Measurements from ENCODE around the gene NDUFAF5.

Gene NDUFAF5

DNA sequence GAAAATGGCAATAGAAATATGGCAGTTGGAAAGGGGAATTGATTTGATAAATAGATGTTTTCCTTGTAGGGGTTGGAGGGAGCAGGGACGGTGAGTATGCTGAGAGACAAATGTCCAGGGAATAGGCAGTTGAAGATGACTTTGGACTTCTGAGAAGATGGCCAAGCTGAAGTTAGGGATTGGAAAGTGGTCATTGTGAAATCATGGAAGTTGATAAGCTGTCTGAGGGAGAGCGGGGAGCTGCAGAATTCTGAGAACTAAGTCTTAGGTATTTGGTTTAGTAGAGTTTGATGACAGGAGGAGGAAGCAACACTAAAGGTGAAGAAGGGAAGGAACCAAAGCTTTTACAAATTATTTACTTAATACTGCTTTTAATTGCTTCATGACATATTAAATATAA, 15.1 kb downstream of the NDUFAF5 start:
- Histone ChIP-seq H3K27me3 (ENCODE audit: control insufficient read depth, insufficient read depth, low read length) (no peaks in the 10 kb centered on the region), H3K4me3 (ENCODE audit: low read depth, low read length) (no peak overlapping the region), H3K36me3 (ENCODE audit: control insufficient read depth, insufficient read depth, low read length) (peaks cover 99% of the 10 kb centered on the region), H3K9me3 (ENCODE audit: control insufficient read depth, insufficient read depth, low read length) (no peaks in the 10 kb centered on the region), H3K4me1 (ENCODE audit: control insufficient read depth, insufficient read depth, low read length) (no peaks in the 10 kb centered on the region), H3K27ac (ENCODE audit: low read depth, low read length) (no peak overlapping the region), H3K9ac (ENCODE audit: low read depth, low read length) (no peak overlapping the region)

GRCh38 chr20:13800728-13801134, 15.9 kb downstream of the NDUFAF5 start:
- no peaks in the 10 kb centered on the region for H3K4me1 ChIP-seq (ENCODE audit: control insufficient read depth, insufficient read depth, low read length)
- H3K27ac ChIP-seq (ENCODE audit: low read depth, low read length), result no peak overlapping the region
- H3K9ac ChIP-seq (ENCODE audit: low read depth, low read length), result no peak overlapping the region
- peaks cover 99% of the 10 kb centered on the region for H3K36me3 ChIP-seq (ENCODE audit: control insufficient read depth, insufficient read depth, low read length)
- H3K27me3 ChIP-seq (ENCODE audit: control insufficient read depth, insufficient read depth, low read length), result no peaks in the 10 kb centered on the region
- H3K4me3 ChIP-seq (ENCODE audit: low read depth, low read length), result no peak overlapping the region
- no peaks in the 10 kb centered on the region for H3K9me3 ChIP-seq (ENCODE audit: control insufficient read depth, insufficient read depth, low read length)

DNA sequence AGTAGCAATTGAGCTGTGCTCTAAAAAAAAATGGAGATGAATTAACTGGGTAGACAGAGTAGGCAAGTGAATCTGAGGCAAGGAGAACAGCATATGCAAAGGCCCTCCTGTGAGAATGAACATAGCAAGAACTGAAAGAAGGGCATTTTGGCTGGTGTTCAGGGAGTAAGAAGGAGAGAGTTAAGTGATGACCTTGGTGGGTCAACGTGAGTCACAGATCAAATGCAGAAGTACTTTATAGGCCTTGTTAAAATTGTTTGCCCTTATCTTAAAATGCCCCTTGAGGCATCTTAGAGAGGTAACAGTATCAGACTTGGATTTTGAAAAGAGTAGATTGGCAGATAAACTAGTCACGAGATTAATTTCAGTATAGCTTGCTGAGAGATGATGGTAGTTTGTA, 24.5 kb downstream of the NDUFAF5 start:
- Histone ChIP-seq H3K27me3 (ENCODE audit: control insufficient read depth, insufficient read depth, low read length) (no peaks in the 10 kb centered on the region), H3K9ac (ENCODE audit: low read depth, low read length) (no peak overlapping the region), H3K27ac (ENCODE audit: low read depth, low read length) (no peak overlapping the region), H3K9me3 (ENCODE audit: control insufficient read depth, insufficient read depth, low read length) (no peaks in the 10 kb centered on the region), H3K4me3 (ENCODE audit: low read depth, low read length) (no peak overlapping the region), H3K4me1 (ENCODE audit: control insufficient read depth, insufficient read depth, low read length) (no peaks in the 10 kb centered on the region), H3K36me3 (ENCODE audit: control insufficient read depth, insufficient read depth, low read length) (peaks cover 98% of the 10 kb centered on the region)

DNA sequence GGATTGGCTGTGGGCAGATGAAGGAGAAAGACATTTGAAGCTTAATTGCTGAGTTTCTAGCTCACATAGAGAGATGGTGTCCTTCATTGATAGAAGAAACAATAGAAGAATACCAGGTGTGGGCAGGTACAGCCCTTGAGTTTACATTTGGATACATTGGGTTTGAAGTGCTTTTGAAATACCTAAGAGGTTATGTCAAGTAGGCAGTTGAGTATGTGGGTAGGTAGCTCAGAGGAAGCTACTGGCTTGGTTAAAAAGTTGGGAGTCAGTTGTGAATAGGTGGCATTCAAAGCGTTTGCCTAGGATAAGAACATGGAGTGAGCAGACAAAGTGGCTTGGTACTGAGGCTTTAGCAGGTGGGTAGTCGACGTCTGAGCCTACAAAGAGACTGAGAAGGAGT, 25.0 kb downstream of the NDUFAF5 start:
- Histone ChIP-seq H3K4me3 (ENCODE audit: low read depth, low read length) (no peak overlapping the region), H3K27me3 (ENCODE audit: control insufficient read depth, insufficient read depth, low read length) (no peaks in the 10 kb centered on the region), H3K36me3 (ENCODE audit: control insufficient read depth, insufficient read depth, low read length) (peaks cover 98% of the 10 kb centered on the region), H3K27ac (ENCODE audit: low read depth, low read length) (no peak overlapping the region), H3K9me3 (ENCODE audit: control insufficient read depth, insufficient read depth, low read length) (no peaks in the 10 kb centered on the region), H3K4me1 (ENCODE audit: control insufficient read depth, insufficient read depth, low read length) (no peaks in the 10 kb centered on the region), H3K9ac (ENCODE audit: low read depth, low read length) (no peak overlapping the region)

- no peak overlapping the region for H3K27ac ChIP-seq (ENCODE audit: low read depth, low read length)
- H3K9ac ChIP-seq (ENCODE audit: low read depth, low read length), result no peak overlapping the region
- H3K4me1 ChIP-seq (ENCODE audit: control insufficient read depth, insufficient read depth, low read length), result no peaks in the 10 kb centered on the region
- no peak overlapping the region for H3K4me3 ChIP-seq (ENCODE audit: low read depth, low read length)
- H3K27me3 ChIP-seq (ENCODE audit: control insufficient read depth, insufficient read depth, low read length), result no peaks in the 10 kb centered on the region
- H3K9me3 ChIP-seq (ENCODE audit: control insufficient read depth, insufficient read depth, low read length), result no peaks in the 10 kb centered on the region
- H3K36me3 ChIP-seq (ENCODE audit: control insufficient read depth, insufficient read depth, low read length), result peaks cover 98% of the 10 kb centered on the region
Observed at GRCh38 chr20:13810446-13810845, 25.6 kb downstream of the NDUFAF5 start.

DNA sequence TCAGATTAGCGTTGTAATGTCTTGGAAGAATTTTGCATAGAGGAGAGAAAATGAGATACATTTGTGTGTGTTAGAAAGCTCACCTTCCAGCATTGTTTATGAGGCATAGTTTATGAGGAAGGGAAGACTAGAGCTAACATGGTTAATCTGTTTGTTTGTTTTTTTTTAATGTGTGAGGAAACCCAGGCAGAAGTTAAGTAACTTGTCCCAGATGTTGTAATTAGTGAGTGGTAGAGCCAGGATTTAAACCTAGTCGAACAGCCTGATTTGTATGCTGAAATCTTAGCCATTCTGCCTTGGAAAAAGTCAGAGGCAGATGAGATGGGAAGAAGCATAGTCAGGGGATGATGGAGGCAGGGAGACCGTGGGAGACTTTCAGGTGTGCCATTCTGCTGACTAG, 29.1 kb downstream of the NDUFAF5 start:
- Histone ChIP-seq H3K27ac (ENCODE audit: low read depth, low read length) (no peak overlapping the region), H3K9ac (ENCODE audit: low read depth, low read length) (no peak overlapping the region), H3K27me3 (ENCODE audit: control insufficient read depth, insufficient read depth, low read length) (no peaks in the 10 kb centered on the region), H3K4me1 (ENCODE audit: control insufficient read depth, insufficient read depth, low read length) (no peaks in the 10 kb centered on the region), H3K4me3 (ENCODE audit: low read depth, low read length) (no peak overlapping the region), H3K36me3 (ENCODE audit: control insufficient read depth, insufficient read depth, low read length) (peaks cover 97% of the 10 kb centered on the region), H3K9me3 (ENCODE audit: control insufficient read depth, insufficient read depth, low read length) (no peaks in the 10 kb centered on the region)

GRCh38 chr20:13814672-13815071, 29.8 kb downstream of the NDUFAF5 start:
- peaks cover 89% of the 10 kb centered on the region for H3K36me3 ChIP-seq (ENCODE audit: control insufficient read depth, insufficient read depth, low read length)
- H3K27ac ChIP-seq (ENCODE audit: low read depth, low read length), result no peak overlapping the region
- no peaks in the 10 kb centered on the region for H3K9me3 ChIP-seq (ENCODE audit: control insufficient read depth, insufficient read depth, low read length)
- H3K27me3 ChIP-seq (ENCODE audit: control insufficient read depth, insufficient read depth, low read length), result no peaks in the 10 kb centered on the region
- H3K4me3 ChIP-seq (ENCODE audit: low read depth, low read length), result no peak overlapping the region
- no peaks in the 10 kb centered on the region for H3K4me1 ChIP-seq (ENCODE audit: control insufficient read depth, insufficient read depth, low read length)
- no peak overlapping the region for H3K9ac ChIP-seq (ENCODE audit: low read depth, low read length)

DNA sequence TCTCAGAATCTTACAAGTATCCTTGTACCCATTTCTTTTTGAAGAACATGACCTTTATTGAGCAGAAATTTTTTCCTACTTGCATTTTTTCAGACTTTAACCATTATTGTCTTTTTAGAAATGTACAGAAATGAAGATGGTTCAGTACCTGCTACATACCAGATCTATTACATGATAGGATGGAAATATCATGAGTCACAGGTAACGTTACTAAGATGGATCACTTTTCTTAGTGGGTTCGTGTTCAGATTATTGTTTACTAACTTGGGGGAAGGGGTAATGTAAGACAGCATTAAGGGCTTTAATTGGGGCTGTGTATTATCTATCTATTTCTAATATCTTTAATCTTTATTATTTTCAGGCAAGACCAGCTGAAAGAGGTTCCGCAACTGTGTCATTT, 31.9 kb downstream of the NDUFAF5 start:
- no peaks in the 10 kb centered on the region for H3K27me3 ChIP-seq (ENCODE audit: control insufficient read depth, insufficient read depth, low read length)
- H3K27ac ChIP-seq (ENCODE audit: low read depth, low read length), result no peak overlapping the region
- no peak overlapping the region for H3K4me3 ChIP-seq (ENCODE audit: low read depth, low read length)
- H3K9ac ChIP-seq (ENCODE audit: low read depth, low read length), result no peak overlapping the region
- no peaks in the 10 kb centered on the region for H3K4me1 ChIP-seq (ENCODE audit: control insufficient read depth, insufficient read depth, low read length)
- H3K36me3 ChIP-seq (ENCODE audit: control insufficient read depth, insufficient read depth, low read length), result peaks cover 68% of the 10 kb centered on the region
- no peaks in the 10 kb centered on the region for H3K9me3 ChIP-seq (ENCODE audit: control insufficient read depth, insufficient read depth, low read length)

- no peak overlapping the region for H3K27ac ChIP-seq (ENCODE audit: low read depth, low read length)
- no peaks in the 10 kb centered on the region for H3K9me3 ChIP-seq (ENCODE audit: control insufficient read depth, insufficient read depth, low read length)
- no peaks in the 10 kb centered on the region for H3K27me3 ChIP-seq (ENCODE audit: control insufficient read depth, insufficient read depth, low read length)
- no peaks in the 10 kb centered on the region for H3K4me1 ChIP-seq (ENCODE audit: control insufficient read depth, insufficient read depth, low read length)
- no peak overlapping the region for H3K9ac ChIP-seq (ENCODE audit: low read depth, low read length)
- no peak overlapping the region for H3K4me3 ChIP-seq (ENCODE audit: low read depth, low read length)
- peaks cover 63% of the 10 kb centered on the region for H3K36me3 ChIP-seq (ENCODE audit: control insufficient read depth, insufficient read depth, low read length)
Observed at GRCh38 chr20:13817342-13817741, 32.5 kb downstream of the NDUFAF5 start.

DNA sequence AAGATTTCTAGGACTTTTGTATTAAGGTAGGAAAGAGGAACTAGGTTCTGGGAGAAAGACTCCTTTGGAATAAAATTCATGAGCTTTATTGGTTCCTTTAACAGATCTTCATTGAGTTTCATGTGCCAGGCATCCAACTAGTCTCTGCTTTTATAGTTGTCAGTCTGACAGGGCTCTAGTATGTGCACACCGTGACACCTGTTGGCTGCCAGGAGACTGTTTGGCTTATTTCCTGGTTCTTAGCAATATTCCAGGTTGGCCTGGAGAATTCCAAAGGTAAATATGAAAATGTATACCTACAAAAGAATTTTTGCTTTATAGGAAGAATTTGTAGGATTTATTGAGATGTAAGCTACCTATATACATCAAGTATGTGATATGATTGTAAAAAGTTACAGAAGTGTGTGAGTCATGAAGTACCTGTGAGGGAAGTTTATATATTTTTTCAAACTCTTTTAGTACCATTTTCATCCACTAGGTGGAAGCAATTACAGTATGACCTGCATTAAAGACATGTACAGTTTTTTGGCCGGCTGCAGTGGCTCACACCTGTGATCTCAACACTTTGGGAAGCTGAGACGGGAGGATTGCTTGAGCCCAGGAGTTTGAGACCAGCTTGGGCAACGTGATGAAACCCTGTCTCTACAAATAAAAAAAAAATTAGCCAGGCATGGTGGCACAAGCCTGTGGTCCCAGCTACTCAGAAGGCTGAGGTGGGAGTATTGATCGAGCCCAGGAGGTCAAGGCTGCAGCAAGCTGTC, 35.2 kb downstream of the NDUFAF5 start:
- H3K4me1 ChIP-seq (ENCODE audit: control insufficient read depth, insufficient read depth, low read length), result no peaks in the 10 kb centered on the region
- H3K27ac ChIP-seq (ENCODE audit: low read depth, low read length), result no peak overlapping the region
- peaks cover 36% of the 10 kb centered on the region for H3K36me3 ChIP-seq (ENCODE audit: control insufficient read depth, insufficient read depth, low read length)
- H3K9ac ChIP-seq (ENCODE audit: low read depth, low read length), result no peak overlapping the region
- no peaks in the 10 kb centered on the region for H3K27me3 ChIP-seq (ENCODE audit: control insufficient read depth, insufficient read depth, low read length)
- H3K9me3 ChIP-seq (ENCODE audit: control insufficient read depth, insufficient read depth, low read length), result no peaks in the 10 kb centered on the region
- H3K4me3 ChIP-seq (ENCODE audit: low read depth, low read length), result no peak overlapping the region

DNA sequence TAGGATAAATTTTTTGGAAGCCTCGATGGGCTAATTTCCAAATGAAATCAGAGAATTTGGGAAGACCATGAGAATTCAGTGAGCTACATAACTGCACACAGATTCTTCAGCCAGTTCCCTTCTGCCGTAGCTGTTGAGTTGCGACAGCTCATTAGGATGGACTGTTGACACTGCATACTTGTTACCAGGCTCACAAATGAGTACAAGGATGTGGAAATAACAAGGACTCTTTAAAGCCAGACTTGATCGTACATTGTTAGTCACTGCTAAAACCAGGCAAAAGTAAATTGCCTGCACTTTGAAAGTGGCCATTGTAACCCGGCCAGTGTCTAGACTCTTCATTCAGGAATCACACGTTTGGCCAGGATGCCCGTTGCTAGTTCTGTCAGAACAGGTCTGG, 37.0 kb downstream of the NDUFAF5 start:
- Histone ChIP-seq H3K27ac (ENCODE audit: low read depth, low read length) (no peak overlapping the region), H3K9ac (ENCODE audit: low read depth, low read length) (no peak overlapping the region), H3K27me3 (ENCODE audit: control insufficient read depth, insufficient read depth, low read length) (no peaks in the 10 kb centered on the region), H3K4me3 (ENCODE audit: low read depth, low read length) (no peak overlapping the region), H3K36me3 (ENCODE audit: control insufficient read depth, insufficient read depth, low read length) (peaks cover 18% of the 10 kb centered on the region), H3K9me3 (ENCODE audit: control insufficient read depth, insufficient read depth, low read length) (no peaks in the 10 kb centered on the region), H3K4me1 (ENCODE audit: control insufficient read depth, insufficient read depth, low read length) (no peaks in the 10 kb centered on the region)
